ENCODE results near the gene TMEM43.

Gene TMEM43

DNA sequence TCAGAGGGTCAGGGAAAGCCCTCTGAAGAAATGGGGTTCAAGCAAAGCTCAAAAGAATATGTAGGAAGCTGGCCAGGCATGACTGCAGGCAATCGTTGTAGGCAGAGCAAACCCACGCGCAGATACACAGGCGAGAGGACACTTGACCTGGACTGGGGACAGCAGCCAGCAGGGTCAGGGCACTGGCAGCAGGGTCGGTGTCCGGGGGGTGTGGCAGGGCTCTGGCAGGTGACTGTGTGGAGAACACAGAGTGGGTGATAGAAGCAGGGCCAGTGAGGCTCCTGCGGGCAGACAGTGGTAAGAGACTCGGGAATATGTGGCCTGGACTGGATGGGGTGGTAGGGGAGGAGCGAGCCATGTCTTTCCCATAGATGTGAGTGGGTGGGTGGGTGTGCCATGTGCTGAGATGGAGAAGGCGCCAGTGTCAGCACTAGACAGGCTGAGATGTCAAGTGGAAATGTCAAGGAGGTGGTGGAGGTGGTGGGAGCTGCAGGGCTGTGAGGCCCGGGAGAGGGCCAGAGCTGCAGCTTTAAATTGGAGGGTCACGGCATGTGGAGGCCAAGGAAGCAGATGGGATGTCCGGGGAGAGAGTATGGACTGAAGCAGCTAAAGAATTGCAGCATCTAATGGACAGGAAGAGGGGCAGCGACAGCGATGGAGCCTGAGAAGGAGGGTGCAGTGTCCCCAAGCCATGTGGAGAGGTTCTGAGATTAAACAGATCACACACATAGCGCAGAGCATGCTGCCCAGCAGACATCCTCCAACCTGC is 13.4 kb downstream of the TMEM43 start:
- DNase-seq (ENCODE audit: low read depth): no peak

- DNase-seq (ENCODE audit: low read depth): no peak
Measured at GRCh38 chr3:14138878-14139655, 14.2 kb downstream of the TMEM43 start.

GRCh38 chr3:14139771-14140170 is 14.9 kb downstream of the TMEM43 start:
- DNase-seq (ENCODE audit: low read depth): no peak

DNA sequence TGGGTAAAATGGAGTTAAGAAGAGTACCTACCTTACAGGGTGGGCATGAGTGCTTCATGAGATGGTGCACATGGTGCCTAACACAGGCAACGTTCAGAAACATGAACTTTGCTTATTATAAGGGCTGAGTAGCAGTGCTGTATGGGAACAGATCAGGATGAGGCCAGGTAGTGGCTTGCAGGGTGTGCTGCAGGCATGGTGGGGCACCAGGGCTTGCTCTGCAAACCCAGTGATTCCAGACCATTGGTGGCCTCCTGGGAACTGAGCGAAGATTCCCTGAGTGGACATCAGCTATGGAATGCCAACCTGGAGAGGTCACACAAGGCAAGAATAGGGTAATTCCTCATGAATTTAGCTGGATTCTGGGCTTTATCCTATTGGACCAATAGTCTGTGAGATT is 15.8 kb downstream of the TMEM43 start:
- DNase-seq (ENCODE audit: low read depth): no peak

GRCh38 chr3:14141144-14141543 is 16.3 kb downstream of the TMEM43 start:
- DNase-seq (ENCODE audit: low read depth): no peak

- DNase-seq (ENCODE audit: low read depth): no peak
Measured at GRCh38 chr3:14141602-14142341, 16.9 kb downstream of the TMEM43 start.

GRCh38 chr3:14142567-14143270 is 17.9 kb downstream of the TMEM43 start:
- no peak for DNase-seq (ENCODE audit: low read depth)

- peak; percentile 85 for DNase-seq (ENCODE audit: low read depth)
Measured at GRCh38 chr3:14143271-14144225, 18.7 kb downstream of the TMEM43 start.

GRCh38 chr3:14144423-14145075 is 19.7 kb downstream of the TMEM43 start:
- peak; percentile 98 for DNase-seq (ENCODE audit: low read depth)

DNA sequence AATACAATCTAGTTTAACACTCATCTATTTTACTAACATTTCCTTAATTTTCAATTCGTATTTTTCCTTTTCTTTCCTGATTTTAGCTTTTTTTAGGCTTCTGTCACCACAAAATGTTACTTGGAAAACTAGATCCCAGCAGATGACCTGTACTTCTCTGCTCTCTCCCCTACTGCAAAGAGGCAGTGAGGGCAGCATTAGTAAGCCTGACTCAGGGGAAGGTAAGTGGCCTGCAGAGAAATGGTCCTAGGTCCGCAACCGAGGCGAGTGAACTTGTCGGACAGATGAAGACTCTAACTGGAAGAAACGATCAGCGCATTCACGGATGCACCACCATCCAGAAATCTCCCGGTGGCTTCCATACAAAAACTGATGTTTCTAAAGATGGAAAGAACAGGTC is 20.4 kb downstream of the TMEM43 start:
- DNase-seq (ENCODE audit: low read depth): no peak

GRCh38 chr3:14145670-14146380 is 21.0 kb downstream of the TMEM43 start:
- no peak for DNase-seq (ENCODE audit: low read depth)

- no peak for DNase-seq (ENCODE audit: low read depth)
Measured at GRCh38 chr3:14146381-14147065, 21.7 kb downstream of the TMEM43 start.

DNA sequence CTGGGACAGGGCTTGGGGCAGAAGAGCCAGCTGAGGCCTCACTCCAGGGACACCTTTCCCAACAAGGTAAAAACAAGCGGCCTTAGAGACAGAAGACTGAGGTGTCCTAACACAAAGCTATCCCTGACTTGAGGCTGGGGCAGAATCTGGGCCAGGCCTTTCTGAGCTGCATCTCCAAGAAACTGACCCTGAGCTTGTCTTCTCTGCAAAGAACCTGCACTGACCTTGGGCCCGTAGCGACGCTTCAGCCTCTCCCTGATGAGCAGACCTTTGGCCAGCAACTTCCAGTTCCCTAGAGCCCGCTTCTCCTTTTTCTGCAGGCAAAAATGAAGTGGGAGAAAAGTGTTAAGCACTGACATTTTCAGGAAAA is 22.2 kb downstream of the TMEM43 start:
- DNase-seq (ENCODE audit: low read depth): no peak

GRCh38 chr3:14147617-14148016 is 22.8 kb downstream of the TMEM43 start:
- DNase-seq (ENCODE audit: low read depth): no peak

DNA sequence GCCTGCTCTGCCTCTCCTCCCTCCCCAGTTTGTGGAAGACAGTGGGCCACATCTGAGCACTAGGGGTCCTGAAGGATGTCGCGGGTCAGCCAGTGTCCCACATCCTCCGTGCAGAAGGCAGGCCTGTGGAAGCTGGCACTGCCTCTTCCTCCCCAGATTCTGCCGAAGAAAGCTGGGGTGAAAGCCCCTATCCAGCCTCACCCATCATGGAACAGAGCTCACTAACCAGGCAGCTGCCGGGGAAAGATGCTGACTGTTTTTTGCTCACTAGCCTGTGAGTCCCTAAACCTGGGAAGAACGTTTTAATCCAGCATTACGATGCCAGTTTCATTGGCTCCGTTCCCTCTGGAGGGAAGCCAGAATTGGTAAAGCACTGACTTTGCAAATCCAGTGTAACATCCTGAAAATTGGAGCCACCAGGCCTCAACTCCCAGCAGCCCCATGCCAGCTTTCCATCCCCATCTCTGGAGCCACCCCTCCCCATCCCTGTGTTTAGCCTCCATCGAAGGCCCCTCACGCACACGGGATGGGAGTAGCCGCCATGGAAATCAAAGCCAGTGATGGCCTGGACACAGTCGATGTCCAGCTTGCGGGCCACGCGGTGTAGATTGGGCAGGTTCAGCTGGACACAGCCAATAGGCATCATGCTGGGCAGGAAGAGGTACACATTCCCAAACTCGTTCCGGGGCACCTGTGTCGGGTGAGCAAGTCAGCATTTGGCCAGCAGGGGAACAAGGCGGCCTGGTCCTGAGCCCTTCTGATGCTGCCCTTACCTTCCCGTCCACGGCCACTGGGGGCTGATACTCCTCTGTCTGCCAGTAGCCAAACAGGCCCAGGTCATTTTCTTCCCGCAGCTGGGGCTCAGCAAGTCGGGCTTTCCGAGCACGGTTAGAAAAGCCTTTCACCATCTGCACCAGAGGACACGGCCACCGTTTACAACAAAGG is 23.5 kb downstream of the TMEM43 start:
- no peak for DNase-seq (ENCODE audit: low read depth)

DNA sequence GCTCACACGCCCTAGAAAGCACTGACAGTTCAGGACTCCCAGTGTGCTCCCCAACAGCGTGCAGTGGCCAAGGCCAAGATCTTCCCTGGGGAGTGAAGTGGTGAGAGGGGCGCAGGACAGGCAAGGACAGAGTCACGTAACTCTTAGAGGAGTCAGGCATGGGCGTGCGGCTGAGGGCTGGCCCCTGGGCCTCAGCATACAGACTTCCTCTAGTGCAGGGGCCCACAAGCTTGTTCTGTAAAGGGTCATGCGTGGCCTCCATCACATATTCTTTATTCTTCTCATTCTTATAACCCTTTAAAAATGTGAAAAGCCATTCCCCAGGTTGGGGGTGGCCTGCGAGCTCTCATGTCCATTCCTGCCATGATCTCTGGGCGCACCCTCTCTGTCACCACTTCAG is 25.2 kb downstream of the TMEM43 start:
- DNase-seq (ENCODE audit: low read depth): no peak

- no peak for DNase-seq (ENCODE audit: low read depth)
Measured at GRCh38 chr3:14150491-14151230, 25.8 kb downstream of the TMEM43 start.
